Ovary (tissue), 9 donors: Measurements from ENCODE around the gene CACNA1C. TPM values are rescaled to one million over a fixed set of nuclear protein-coding genes. Genes with fewer than 3 reads are reported as not detected.

Experiments used
- DNase-seq, 5 donors: peaks; one replicate each; pipeline ENCODE4 v3.0.0-alpha.2; 2019 to 2020
- H3K27ac ChIP-seq, 2 donors: fragments of 200-600 bp; one replicate each; pipeline versions ENCODE4 v1.5.1 to v1.8.0; 2019 to 2022
- H3K27me3 ChIP-seq: fragments of 200-600 bp; one replicate; pipeline ENCODE4 v1.8.0; 2022
- H3K36me3 ChIP-seq: fragments of 200-600 bp; sonication (generic); one replicate; pipeline ENCODE4 v1.5.1; 2019
- H3K4me1 ChIP-seq: one replicate; pipeline ENCODE4 v1.8.1; 2013; ENCODE audit warnings: mild to moderate bottlenecking, moderate library complexity; ENCODE audit not compliant: insufficient read depth
- H3K4me3 ChIP-seq: fragments of 200-600 bp; sonication (generic); one replicate; pipeline ENCODE4 v1.5.1; 2017
- H3K9me3 ChIP-seq, 2 donors: fragments of 200-600 bp in 1 of 2; sonication (generic) in 1 of 2; one replicate each; pipeline versions ENCODE4 v1.5.1 to v1.8.1; 2013 to 2019; ENCODE audit warnings: mild to moderate bottlenecking in 1 of 2, moderate library complexity in 1 of 2
- EP300 ChIP-seq: sonication (generic); formaldehyde crosslinking; IDR thresholded peaks from one replicate; pipeline ENCODE4 v1.6.1; 2017; ENCODE audit warnings: antibody characterized with exemption
- POLR2A ChIP-seq: fragments of 450-650 bp; IDR thresholded peaks from one replicate; pipeline ENCODE4 v1.6.1; 2017; ENCODE audit warnings: antibody characterized with exemption, mild to moderate bottlenecking, moderate library complexity
- WGBS, 3 donors: extraction: QIAGEN DNeasy Blood & Tissue Kit in 1 of 3; methylation state at CpG; one replicate each; pipeline versions ENCODE4 v1.1.5 to v1.1.7; 2013 to 2017; 5-methylcytosine and 5-hydroxymethylcytosine counted together
- intact Hi-C, 4 donors: fragments of 100-400 bp; cut with DNase I; formaldehyde crosslinking; loops; one replicate each; pipeline versions ENCODE4 v1.11.0 to v1.15.1; 2022 to 2023
- polyA plus RNA-seq, 2 donors: library from polyadenylated mRNA; stranded (reverse); fragments of 200-250 nt in 1 of 2; fragments of 350-450 nt in 1 of 2; fragmentation: Illumina TruSeq in 1 of 2; extraction: RNeasy Lipid Tissue Mini Kit (QIAGEN cat#74804) in 1 of 2; gene quantifications; one replicate each; pipeline ENCODE4 v1.2.3, GENCODE V29; 2013 to 2014
- total RNA-seq, 7 donors: library from RNA; depleted of rRNA in 2 of 7; stranded (reverse); fragments of >200 nt in 2 of 7; fragmentation: NEBNext Ultra II Directional in 3 of 7; extraction: Animal tissue kit (Norgen Biotek cat#: 25700) in 3 of 7; gene quantifications; one replicate each; pipeline versions ENCODE4 v1.1.0 to v1.2.4, GENCODE V29; 2016 to 2023
- TF ChIP-seq, protein P1 (sequence below), 3 donors: fragments of 450-650 bp in 2 of 3; fragments of 200-600 bp in 1 of 3; IDR thresholded peaks; one replicate each; pipeline versions ENCODE4 v1.5.1 to v1.8.0; 2016 to 2022; ENCODE audit warnings: antibody characterized with exemption in 3 of 3, mild to moderate bottlenecking in 1 of 3
- donor health status: DM: no; HTN: no; CAD: no; lungs with moderate emphysema.
- donor health status: DM: no; HTN: no; CAD: no.
- donor health status: Bipolar disorder and iron deficiency.
- donor health status: DM: yes; HTN: yes; CAD: no.
- donor health status: DM: no; HTN: no; CAD: no.
- donor health status: DM: yes; HTN: yes; CAD: no.

CACNA1C gene
- total and polyA plus RNA-seq, 9 donors = 2.2 to 8.3 (median 3.7) TPM

DNA sequence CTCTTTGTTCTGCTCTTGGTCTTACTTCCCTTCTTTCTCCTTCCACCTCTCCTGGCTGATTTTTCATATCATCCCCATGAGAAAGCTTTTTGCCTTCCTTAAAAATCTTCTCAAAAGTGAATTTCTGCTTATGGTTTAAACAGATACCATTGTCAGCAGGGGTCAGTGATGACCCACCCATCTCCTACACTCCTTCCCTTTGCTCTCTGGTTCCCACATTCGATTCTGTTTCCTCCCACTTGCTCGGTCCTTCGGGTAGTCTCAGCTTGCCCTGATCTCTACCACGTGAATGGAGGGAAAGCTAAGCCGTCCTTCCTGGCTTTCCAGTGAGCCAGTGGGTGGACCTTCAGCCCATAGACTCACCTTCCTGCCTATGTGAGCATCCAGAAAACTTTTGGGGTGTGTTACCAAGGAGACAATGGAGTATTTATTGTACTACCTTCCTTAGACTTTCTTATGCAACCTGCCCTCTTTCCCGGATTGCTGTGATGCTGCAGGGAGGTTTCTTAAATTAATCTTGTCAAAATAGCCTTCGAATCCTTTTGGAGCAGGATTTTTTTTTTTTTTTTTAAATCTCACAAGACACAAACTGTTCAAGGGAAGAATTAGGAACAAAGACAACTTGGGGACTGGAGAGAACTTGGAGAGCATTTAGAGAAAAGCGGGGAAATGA is 306.3 kb downstream of the CACNA1C start:
- 22 to 26% (median 26%) methylated on average over 8 of the region's 8 CpGs for WGBS, 3 donors
- no peaks in the 10 kb centered on the region for H3K4me1 ChIP-seq
- no peak for DNase-seq
- H3K4me3 ChIP-seq = no peak overlapping the region
- no peak overlapping the region for H3K27ac ChIP-seq
- no peak for TF ChIP-seq EP300
- TF ChIP-seq, protein P1, sequence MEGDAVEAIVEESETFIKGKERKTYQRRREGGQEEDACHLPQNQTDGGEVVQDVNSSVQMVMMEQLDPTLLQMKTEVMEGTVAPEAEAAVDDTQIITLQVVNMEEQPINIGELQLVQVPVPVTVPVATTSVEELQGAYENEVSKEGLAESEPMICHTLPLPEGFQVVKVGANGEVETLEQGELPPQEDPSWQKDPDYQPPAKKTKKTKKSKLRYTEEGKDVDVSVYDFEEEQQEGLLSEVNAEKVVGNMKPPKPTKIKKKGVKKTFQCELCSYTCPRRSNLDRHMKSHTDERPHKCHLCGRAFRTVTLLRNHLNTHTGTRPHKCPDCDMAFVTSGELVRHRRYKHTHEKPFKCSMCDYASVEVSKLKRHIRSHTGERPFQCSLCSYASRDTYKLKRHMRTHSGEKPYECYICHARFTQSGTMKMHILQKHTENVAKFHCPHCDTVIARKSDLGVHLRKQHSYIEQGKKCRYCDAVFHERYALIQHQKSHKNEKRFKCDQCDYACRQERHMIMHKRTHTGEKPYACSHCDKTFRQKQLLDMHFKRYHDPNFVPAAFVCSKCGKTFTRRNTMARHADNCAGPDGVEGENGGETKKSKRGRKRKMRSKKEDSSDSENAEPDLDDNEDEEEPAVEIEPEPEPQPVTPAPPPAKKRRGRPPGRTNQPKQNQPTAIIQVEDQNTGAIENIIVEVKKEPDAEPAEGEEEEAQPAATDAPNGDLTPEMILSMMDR (IDR thresholded peaks at IDR 0.05) = no peak
- no peak for TF ChIP-seq POLR2A
- H3K36me3 ChIP-seq = no peaks in the 10 kb centered on the region
- no peaks in the 10 kb centered on the region for H3K9me3 ChIP-seq
- intact Hi-C loops = no loop called here
- no peaks in the 10 kb centered on the region for H3K27me3 ChIP-seq

DNA sequence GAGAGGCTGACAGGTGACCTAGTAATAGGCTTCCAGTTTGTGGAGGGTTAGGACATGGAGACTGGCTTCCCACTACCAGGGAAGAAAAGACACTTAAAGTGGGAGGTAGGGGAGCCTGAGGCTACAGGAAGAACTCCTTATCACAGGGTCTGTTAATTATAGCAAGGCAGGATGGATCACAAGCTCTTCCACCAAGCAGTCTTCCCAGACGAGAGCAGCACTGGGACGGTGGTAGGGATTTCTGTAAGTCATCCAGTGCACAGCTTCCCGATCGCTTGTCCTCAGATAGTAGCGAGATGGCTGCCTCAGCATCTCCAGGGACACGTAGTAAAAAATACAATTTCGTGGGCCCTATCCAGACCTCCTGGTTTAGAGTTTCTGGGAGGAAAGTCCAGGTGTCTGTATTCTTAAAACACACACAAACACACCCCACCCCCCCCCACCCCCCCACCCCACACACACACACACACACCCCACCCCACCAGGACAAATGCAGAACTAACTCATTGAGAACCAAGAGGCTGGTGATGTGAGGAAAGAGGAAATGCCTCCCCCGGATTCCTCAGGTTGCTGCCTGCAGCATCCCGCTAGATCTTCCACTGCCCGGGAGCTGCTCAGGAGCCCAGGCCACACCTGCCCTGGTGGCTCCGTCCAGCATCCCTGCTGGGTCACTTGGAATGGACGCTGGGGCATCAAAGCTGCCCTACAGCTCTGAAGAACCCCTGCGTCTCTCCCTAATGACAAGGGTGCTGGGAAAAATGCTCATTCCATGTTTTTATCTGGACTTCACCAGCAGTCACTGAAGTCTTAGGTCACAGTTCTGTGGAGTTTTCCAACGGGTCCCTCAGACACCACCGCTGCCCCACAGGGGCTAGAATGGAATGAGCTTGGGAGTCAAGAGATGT is 307.2 kb downstream of the CACNA1C start:
- intact Hi-C loops = no loop called here
- WGBS, 3 donors = 68 to 78% (median 74%) methylated on average over 15 of the region's 15 CpGs
- Histone ChIP-seq H3K4me3 (no peak overlapping the region), H3K36me3 (no peaks in the 10 kb centered on the region), H3K4me1 (no peaks in the 10 kb centered on the region), H3K27ac (no peak overlapping the region), H3K9me3 (no peaks in the 10 kb centered on the region), H3K27me3 (no peaks in the 10 kb centered on the region)
- TF ChIP-seq POLR2A = no peak
- TF ChIP-seq EP300 = no peak
- TF ChIP-seq, protein P1 (IDR thresholded peaks at IDR 0.05) = no peak
- no peak for DNase-seq

DNA sequence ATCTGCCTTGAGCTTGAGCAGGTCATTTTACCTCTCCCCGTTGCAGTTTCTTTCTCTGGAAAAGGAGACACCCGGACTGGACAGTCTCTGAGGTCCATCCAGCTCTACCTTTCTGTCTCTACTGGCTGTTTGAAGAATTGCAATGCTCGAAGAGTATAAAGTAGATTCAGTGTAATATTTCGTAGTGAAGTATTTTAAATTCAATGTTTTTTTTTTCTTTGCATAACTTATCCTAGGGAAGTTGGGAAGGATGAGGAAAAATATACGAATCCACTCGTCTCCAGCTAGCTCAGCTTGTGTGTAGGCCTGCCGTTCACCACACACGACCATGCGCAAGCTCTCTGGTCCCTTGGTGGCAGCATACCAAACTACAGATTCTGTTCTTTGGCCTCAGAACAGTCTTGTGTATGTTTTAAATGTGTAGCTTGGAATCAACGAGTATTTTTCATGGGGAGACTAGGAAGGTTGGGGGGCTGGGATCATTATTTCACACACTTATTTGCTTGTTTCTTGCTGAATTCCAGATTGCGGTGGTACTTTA is 307.9 kb downstream of the CACNA1C start:
- DNase-seq = no peak
- TF ChIP-seq POLR2A = no peak
- no peak for TF ChIP-seq EP300
- TF ChIP-seq, protein P1 (IDR thresholded peaks at IDR 0.05) = no peak
- intact Hi-C loops = no loop called here

DNA sequence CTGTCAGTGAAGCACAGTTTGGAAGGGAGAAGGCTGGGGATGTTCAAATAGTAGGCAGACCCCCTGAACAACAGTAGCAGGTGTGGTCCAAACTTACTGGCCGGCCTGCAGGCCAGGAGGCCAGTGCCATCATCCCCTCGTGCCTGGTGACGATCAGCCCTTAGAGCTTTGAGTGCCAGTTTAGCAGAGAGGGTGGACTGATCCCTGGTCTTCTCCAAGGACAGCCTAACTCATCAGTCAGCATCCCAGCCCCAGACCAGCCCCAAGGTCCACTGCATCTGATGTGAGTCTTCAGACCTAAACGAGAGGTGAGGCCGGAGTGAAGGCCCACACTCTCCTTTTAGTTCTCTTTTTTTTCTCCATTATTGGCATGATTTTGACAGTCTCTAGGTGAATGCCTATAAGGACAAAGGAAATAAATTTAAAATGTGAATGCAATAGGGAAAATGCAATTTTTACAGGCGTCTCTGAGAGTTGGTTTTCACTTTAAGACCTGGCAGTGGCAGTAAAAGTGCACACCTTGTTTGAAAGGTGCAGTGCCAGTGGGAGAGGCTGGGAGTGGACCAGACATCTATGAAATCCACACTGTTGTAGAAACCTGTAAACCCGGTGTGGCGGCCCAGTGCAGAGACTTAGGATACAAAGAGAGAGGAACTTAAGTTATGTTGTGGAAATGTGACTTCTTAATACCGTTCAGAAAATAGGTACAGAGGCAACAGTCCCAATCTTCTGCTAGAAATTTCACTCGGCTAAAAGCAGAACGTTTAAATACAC is 311.2 kb downstream of the CACNA1C start:
- WGBS, 3 donors = 87 to 92% (median 89%) methylated on average over 11 of the region's 11 CpGs
- intact Hi-C loops = no loop called here
- Histone ChIP-seq H3K9me3 (no peaks in the 10 kb centered on the region), H3K36me3 (no peaks in the 10 kb centered on the region), H3K4me1 (no peaks in the 10 kb centered on the region), H3K27ac (no peak overlapping the region), H3K27me3 (no peaks in the 10 kb centered on the region), H3K4me3 (no peak overlapping the region)
- no peak for DNase-seq
- TF ChIP-seq, protein P1 (IDR thresholded peaks at IDR 0.05) = no peak
- TF ChIP-seq POLR2A (no peak), EP300 (no peak)

More for the DNA sequence above, 307.9 kb downstream of the CACNA1C start:
- Histone ChIP-seq H3K4me1 (no peaks in the 10 kb centered on the region), H3K27me3 (no peaks in the 10 kb centered on the region), H3K36me3 (no peaks in the 10 kb centered on the region), H3K27ac (no peak overlapping the region), H3K9me3 (no peaks in the 10 kb centered on the region), H3K4me3 (no peak overlapping the region)
- WGBS, 3 donors = 81 to 89% (median 88%) methylated on average over 11 of the region's 11 CpGs
